GM19397 (cell line): ENCODE data around the gene PRKAR2A.
"Not testable (repeated sequence)": the region's sequence is repeated elsewhere in the genome, so short reads cannot be mapped to it uniquely, and the experiment has no call there.

Experiments used
- ATAC-seq: cut with Tn5 transposase; IDR thresholded peaks from one replicate; pipeline ENCODE4 v1.9.1; 2021; ENCODE audit warnings: mild to moderate bottlenecking, moderate library complexity; ENCODE audit not compliant: unreplicated experiment

The PRKAR2A gene

GRCh38 chr3:48783304-48783703 lies 64.4 kb downstream of the PRKAR2A start:
- no peak for ATAC-seq

GRCh38 chr3:48782046-48782445 lies 65.6 kb downstream of the PRKAR2A start:
- ATAC-seq: no peak

GRCh38 chr3:48778565-48778964 lies 69.1 kb downstream of the PRKAR2A start:
- not testable (repeated sequence) for ATAC-seq

GRCh38 chr3:48776854-48777253 lies 70.8 kb downstream of the PRKAR2A start:
- ATAC-seq: no peak

DNA sequence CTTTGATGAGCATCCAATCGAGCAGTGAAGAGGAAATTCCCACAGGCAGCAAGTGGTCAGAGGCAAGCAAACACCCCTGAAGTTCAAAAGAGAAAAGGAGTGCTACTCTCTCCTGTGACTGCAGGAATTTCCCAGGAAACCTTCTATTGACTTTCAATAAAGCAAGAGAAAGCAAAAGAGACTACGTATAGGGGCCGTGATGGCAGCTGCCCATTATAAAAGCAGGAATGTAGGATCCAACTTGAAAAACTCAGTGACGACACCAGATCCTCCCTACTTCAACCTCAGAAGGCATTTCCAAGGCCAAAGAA lies 77.5 kb downstream of the PRKAR2A start:
- no peak for ATAC-seq

- no peak for ATAC-seq
Measured at GRCh38 chr3:48765376-48765775, 82.3 kb downstream of the PRKAR2A start.

- no peak for ATAC-seq
Measured at GRCh38 chr3:48762816-48763215, 84.9 kb downstream of the PRKAR2A start.

DNA sequence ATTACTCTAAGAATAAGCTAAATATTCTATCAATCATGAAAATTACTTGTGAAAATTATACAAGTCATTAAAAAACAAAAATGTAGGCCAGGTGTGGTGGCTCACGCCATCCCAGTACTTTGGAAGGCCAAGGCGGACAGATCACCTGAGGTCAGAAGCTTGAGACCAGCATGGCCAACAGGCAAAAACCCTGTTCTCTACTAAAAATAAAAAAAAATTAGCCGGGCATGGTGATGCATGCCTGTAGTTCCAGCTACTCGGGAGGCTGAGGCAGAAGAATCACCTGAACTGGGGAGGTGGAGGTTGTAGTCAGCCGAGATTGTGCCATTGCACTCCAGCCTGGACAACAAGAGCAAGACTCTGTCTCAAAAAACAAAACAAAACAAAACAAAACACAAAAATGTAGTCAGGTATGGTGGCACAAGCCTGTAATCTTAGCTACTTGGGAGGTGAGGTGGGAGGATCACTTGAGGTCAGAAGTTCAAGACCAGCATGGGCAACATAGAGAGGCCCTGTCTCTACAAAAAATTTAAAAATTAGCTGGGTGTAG lies 87.6 kb downstream of the PRKAR2A start:
- ATAC-seq: not testable (repeated sequence)

GRCh38 chr3:48759531-48759930 lies 88.1 kb downstream of the PRKAR2A start:
- ATAC-seq: not testable (repeated sequence)

DNA sequence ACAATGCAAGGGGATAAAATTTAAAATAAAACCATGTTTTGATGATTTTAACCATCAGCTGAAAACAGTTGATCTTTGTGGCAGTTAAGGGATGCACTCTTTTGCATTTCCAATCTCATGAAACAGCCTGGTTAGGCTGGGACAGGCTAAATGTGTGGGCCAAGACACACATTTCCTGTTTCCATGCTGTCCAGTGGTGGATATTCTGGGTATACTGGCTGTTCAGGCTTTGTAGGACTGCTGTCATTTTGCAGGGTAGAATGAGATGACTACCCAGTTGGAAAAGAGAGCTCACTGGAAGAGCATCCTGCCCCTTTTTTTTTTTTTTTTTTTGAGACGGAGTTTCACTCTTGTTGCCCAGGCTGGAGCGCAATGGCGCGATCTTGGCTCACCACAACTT lies 88.6 kb downstream of the PRKAR2A start:
- ATAC-seq: no peak

DNA sequence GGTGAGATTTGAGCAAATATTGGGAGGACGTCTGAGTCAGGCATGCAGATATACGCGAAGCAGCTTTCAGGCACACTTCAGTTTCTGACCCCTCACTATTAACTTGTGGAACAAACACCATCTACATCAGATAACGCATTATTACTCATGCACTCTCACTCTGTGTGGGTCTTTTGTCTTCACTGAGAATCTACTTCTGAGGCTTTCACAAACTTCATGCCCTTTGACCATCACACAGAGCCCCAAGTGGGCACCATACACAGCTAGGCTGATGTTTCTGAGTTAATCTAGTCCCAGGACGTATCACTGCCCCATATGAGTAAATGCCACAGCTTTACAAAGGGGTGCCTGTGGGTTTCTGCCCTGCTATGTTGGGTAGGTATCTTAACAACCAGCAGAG lies 91.0 kb downstream of the PRKAR2A start:
- ATAC-seq: no peak

DNA sequence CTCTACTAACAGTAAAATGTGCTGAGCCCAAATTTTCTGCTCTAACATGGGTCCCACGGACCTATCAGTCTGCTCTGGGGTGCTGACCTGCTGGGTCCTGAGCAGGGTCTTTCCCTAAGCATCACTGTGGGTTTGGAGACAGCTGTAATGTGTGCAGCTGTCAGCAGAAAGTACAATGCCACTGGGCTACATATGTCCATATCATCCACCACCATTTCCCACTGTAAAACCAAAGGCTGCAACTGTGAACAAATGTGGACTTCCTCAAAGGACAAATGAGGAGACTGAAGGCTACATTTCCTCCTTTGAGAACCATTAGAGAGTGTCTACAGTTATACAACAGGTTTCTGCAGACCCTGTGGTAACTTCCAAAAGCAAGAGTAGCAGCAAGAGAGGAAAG lies 96.8 kb downstream of the PRKAR2A start:
- no peak for ATAC-seq

- ATAC-seq: no peak
Measured at GRCh38 chr3:48748754-48749153, 98.9 kb downstream of the PRKAR2A start.

GRCh38 chr3:48747706-48748105 lies 100.0 kb downstream of the PRKAR2A start:
- ATAC-seq: no peak

DNA sequence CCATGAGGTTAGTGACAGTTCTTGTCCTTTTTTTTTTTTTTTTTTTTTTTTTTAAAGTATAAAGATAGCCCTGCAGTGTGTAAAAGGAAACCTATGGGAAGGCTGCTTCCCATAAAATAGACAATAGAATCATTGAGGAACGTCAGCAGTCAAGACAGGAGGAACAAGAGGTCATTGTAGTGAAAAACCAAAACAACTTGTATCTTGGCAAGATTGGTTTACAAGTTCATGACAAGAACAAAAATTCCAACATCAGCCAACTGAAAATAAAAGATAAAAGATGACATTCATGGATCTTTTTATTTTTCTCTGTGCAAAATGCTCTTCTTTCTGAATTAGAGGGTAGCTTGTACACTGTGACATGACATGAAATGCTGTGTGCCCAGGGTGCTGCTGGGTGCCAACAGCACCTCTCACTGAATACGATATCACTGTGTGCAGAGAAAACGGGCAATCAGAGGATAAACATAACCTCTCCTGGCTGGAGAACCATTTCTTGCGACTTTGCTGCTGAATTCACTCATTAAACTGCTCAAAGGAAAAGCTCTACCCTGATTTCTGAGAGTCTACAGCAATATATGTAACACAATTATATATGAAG lies 100.6 kb downstream of the PRKAR2A start:
- no peak for ATAC-seq

DNA sequence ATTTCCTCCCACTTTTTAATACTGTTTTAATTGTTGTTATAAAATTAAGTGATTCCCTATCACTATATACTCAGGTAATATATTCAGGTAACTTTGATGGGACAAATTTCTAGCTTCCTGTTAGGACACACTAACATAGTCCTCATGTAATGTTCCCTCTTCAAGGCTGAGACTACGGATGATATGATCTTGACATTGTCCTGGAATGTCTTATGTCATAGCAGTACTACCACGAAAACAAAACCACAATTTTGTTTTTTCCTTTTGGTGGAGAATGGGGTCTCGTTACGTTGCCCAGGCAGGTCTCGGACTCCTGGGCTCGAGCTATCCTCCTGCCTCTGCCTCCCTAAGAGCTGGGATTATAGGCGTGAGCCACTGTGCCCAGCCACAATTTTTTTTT lies 103.9 kb downstream of the PRKAR2A start:
- ATAC-seq: no peak

DNA sequence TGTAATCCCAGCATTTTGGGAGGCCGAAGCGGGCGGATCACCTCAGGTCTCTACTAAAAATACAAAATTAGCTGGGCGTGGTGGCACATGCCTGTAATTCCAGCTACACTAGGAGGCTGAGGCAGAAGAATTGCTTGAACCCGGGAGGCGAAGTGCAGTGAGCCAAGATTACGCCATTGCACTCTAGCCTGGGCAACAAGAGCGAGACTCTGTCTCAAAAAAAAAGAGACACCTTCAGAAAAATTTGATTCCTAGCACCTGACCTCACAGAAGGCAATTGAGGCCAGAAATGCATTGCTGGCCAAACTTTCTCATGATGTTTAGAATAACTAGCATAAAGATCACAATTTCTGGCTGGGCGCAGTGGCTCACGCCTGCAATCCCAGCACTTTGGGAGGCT lies 106.4 kb downstream of the PRKAR2A start:
- not testable (repeated sequence) for ATAC-seq

DNA sequence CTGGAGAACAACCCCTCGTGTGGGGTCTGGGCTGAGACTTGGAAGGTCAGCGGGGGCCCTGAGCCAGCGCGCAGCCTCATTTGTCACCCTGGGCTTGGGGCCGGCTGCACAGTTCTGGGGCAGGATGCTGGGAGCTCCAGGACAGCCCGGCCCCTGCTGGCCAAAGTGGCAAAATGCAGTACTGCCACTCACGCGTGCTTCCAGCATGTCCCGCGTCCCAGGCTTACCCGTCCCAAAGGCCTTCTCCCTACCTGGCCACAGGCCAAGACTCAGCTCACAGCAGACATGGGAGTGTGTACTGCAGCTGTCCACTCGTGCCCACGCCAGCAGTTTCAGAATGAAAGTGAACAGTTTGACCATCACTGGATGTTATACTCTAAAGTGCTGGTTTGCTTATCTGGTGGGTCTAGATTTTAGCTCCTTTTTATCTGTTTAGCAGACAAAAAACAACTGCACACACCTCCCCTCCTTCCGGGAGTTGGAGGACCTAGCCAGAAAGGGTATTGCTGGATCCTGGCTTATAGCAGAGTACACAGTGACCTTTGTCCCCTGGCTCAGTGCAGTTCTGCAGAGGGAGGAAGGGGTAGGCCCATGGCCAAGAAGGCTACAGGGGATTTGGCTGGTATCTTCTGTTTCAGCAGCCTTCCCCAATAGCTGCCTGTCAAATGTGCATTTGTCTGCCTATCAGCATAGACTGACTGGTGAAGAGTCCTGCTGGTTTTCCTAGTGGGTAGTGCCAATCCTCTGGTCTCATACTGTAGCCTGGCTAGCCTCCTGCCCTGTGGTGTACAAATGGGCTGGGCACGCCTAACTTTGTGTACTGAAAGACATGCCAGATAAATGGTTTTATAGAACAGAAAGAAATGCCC lies 107.5 kb downstream of the PRKAR2A start:
- ATAC-seq: no peak

GRCh38 chr3:48739617-48739954 lies 108.1 kb downstream of the PRKAR2A start:
- ATAC-seq: no peak

GRCh38 chr3:48738926-48739616 lies 108.6 kb downstream of the PRKAR2A start:
- no peak for ATAC-seq

DNA sequence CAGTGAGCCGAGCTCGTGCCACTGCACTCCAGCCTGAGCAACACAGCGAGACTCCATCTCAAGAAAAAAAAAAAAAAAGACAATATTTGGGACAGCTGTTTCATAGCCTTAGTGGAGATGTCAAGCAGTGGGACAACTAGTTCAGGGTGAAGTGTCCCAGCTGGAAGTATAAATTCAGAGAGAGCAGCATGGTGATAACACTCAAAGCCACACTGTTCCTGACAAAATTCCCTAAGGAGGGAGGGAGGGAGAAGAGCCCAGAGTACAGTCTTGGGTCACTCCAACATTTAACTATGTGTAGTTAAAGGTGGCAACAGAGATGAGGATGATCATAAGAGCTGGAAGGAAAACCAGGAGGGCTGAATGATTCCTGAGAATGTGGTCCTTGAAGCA lies 109.5 kb downstream of the PRKAR2A start:
- ATAC-seq: no peak
